Measurements from ENCODE around the gene BLTP3A. TPM values are rescaled to one million over a fixed set of nuclear protein-coding genes. Genes with fewer than 3 reads are reported as not detected.
"Not testable (repeated sequence)": the region's sequence is repeated elsewhere in the genome, so short reads cannot be mapped to it uniquely, and the experiment has no call there.

Gene BLTP3A
- total RNA-seq, 1 experiment from 2014 or later = 21.8 TPM

DNA sequence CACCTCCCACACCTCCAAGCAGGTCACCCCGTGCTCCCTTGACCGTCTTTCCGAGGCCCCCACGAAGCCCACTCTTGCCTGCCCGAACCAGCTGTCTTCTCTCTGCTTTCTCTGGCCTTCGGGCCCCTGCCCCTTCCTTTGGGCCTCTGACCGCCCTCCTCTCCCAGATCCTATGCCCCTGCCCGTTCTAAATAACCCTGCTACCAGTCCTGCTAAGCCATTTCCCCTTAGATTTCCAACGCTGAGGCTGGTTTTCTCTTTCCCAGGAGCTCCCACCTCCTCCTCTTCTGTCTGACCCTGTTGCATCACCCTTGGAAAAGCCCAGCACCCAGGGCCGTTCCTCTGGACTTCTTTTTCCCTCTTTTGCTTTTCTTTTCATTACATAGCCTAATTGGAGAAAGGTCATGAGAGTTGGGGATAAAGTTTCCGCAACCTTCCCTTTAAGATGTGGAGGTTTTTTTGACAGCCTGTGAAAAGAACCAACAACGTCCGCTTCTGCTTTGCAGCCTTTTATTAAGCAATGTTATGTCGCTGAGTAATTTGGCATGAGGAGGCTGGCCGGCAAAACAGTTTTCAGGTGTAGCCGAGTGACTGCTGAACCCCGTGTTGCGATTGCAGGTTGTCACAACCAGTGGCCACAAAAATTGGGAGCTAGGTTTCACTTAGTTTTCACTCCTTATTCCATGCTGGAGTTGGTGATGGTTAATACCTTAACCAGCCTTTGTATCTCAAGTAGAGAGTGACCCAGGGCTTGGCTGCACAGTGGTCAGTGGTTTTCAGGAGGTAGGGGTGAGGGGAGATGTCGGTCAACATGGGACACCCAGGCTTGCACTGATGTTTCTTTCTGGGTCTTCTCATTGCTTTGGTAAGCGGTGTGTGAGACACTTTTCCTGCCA lies 970 bp downstream of the BLTP3A start:
- no peak for DNase-seq (ENCODE audit: extremely low read depth, low read depth)

DNA sequence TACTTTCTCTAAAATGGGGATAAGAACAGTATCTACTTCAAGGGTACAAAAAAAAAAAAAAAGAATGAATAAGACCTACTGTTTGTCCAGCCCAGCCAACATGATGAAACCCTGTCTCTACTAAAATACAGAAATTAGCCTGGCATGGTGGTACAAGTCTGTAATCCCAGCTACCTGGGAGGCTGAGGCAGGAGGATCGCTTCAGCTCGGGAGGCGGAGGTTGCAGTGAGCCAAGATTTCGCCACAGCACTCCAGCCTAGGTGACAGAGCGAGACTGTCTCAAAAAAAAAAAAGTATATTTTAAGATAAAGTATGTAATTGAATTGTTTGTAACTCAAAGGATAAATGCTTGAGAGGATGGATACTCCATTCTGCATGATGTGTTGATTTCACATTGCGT lies 2.0 kb downstream of the BLTP3A start:
- DNase-seq (ENCODE audit: extremely low read depth, low read depth) = no peak

DNA sequence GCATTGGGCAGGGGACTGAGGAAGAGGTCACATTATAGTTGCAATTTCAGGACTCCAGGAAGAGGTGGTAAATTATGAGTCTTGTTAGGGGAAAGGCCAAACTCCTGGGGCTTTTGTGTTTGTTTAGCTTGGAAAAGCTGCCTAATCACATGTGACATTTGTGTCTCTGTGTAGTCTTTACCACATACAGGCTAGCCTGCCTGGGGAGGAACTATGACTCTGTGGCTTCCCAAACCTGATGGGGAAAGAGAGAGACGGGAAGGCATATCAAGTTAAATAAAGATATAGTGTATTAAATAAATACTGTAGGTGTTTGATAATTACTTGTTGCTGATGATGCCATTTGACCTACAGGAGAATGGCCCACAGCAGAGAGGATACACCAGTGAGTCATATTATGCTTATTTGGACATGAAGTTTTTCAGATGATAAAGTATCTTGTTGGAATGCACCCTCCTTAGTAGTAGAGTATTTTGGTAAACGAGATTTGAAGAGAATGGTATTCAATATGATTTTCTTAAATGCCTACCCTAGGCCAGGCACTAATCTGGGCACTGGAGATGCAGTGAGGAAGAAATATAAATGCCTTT lies 4.0 kb downstream of the BLTP3A start:
- DNase-seq (ENCODE audit: extremely low read depth, low read depth) = no peak

DNA sequence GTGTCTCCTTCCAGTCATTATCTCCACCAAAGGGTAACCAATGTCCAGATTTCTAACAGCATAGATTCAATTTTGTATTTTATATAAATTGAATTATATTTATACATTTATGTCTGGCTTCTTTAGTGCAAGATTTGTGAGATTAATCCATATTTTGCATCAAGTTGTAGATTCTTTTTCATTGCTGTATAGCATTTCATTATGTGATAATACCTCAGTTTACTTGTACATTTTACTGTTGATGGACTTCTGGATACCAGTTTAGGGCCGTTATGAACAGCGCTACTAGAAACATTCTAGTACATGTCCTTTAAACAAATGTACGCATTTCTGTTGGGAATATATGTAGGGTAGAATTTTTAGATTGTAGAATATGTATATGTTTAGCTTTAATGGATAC lies 6.2 kb downstream of the BLTP3A start:
- DNase-seq (ENCODE audit: extremely low read depth, low read depth) = no peak

DNA sequence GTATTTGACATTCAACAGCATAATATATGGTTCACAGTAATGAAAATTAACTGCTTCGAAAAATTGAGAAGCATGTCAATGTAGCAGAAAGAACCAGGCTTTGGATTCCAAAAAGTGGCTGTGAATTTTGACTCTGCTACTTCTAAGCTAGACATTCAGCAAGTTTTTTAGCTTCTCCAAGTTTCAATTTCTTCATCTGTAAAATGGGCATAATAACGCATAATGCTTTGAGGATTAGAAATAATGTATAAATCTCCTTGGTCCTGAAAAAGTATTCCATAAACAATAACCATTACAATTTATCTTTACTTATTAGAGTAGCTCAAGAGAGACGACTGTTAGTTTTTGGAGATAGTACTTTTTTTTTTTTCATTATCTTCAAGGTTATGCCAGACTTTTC lies 7.7 kb downstream of the BLTP3A start:
- DNase-seq (ENCODE audit: extremely low read depth, low read depth) = no peak

DNA sequence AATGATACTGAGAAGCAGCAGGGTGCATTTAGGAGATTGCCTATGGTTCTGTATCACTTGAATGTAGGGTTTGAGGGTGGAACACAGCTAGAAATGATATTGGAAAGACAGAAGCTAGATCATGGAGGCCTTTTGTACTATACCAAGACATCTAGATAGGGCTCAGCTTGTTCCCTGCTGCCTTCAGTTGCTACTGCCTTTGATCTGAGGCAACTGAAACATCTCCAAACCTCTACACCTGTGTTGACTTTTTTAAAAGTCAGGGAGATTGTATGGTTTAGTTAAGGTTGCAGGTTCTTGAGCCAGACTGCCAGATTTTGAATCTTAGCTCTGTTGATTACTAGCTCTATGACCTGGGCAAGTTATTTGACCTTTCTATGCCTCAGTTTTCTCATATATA lies 12.7 kb downstream of the BLTP3A start:
- no peak for DNase-seq (ENCODE audit: extremely low read depth, low read depth)

DNA sequence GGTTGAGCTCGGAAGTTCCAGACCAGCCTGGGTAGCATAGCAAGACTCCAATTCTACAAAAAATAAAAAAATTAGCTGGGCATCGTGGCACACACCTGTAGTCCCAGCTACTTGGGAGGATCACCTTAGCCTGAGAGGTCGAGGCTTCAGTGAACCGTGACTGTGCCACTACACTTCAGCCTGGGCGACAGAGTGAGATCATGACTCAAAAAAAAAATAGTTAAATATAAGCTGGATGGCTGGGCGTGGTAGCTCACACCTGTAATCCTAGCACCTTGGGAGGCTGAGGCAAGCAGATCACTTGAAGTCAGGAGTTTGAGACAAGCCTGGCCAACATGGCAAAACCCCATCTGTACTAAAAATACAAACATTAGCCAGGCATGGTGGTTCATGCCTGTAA lies 13.2 kb downstream of the BLTP3A start:
- not testable (repeated sequence) for DNase-seq (ENCODE audit: extremely low read depth, low read depth)

DNA sequence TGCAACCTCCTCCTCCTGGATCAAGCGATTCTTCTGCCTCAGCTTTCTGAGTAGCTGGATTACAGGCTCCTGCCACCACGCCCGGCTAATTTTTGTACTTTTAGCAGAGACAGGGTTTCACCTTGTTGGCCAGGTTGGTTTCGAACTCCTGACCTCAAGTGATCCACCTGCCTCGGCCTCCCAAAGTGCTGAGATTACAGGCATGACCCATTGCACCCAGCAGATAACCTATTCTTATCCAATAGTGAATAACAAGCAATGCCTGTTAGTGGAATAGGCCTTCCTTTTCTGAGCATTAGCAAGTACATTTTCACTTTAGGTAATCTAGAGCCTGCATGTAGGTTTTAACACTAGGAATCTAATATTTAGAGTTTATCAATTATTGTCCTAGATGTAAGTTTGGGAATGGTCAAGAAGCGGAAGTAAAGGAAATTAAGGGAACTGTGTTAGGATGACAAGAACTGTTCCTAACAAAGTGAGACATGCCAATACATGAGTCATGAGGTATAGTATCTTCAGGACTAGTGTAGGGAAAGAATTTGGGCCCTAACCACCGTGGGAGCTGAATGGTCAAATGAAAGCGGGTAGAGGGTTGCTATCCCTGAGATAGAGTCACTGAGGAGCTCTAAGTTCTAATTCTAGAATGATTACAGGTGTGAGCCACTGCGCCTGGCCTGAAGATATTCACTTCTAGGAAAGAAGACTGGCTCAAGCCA lies 15.0 kb downstream of the BLTP3A start:
- no peak for DNase-seq (ENCODE audit: extremely low read depth, low read depth)

DNA sequence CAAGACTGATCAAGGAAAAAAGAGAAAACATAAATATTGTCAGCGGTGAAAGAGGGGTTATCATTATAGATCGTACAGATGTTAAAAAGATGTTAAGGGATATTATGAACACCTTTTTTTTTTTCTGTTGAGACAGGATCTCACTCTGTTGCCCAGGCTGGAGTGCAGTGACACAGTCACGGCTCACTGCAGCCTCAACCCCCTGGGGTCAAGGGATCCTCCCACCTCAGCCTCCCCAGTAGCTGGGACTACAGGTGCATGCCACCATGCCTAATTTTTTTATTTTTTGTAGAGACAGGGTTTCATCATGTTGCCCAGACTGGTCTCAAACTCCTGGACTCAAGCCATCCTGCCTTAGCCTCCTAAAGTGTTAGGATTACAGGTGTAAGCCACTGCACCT lies 16.6 kb downstream of the BLTP3A start:
- DNase-seq (ENCODE audit: extremely low read depth, low read depth) = not testable (repeated sequence)

DNA sequence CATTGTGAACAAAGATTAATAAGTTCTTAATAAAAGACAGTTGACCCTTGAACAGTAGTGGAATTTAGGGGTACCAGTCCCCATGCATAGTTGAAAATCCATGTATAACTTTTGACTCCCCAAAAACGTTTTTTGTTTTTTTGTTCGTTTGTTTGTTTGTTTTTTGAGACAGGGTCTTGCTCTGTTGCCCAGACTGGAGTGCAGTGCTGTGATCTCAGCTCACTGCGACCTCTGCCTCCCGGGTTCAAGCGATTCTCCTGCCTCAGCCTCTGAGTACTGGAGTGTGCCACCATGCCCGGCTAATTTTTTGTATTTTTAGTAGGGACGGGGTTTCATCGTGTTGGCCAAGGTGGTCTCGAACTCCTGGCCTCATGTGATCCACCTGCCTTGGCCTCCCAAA lies 17.5 kb downstream of the BLTP3A start:
- DNase-seq (ENCODE audit: extremely low read depth, low read depth) = not testable (repeated sequence)

DNA sequence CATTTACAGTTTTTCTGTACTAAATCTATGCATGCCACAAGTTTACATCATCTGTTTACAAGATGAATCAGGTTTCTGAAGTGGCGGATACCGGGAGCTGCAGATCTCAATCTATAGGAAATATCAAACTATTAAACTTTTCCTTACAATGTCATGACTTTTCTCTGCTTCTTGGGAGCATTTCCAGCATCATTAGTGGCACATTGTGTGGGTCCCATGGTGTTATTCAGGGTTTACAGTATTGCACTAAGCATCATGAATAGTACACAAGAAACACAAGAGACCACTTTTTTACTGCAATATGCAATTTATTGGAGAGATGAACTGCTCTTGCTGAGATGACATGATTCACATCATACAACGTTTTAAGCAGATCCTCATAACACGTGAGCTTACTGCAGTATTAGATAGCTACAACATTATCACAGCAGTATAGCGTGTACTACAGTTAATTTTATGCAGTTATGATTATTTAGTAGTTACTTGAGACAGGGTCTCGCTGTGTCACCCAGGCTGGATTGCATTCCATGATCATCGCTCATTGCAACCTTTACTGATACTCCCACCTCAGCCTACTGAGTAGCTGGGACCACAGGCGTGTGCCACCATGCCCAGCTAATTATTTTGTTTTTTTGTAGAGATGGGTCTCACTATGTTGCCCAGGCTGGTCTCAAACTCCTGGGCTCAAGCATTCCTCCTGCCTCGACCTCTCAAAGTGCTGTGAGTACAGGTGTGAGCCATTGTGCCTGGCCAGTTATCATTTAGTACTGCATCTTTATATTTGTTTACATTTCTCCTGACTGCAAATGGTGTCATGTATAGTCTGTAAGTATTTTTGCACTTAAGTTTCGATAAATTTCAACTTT lies 18.4 kb downstream of the BLTP3A start:
- DNase-seq (ENCODE audit: extremely low read depth, low read depth) = no peak

DNA sequence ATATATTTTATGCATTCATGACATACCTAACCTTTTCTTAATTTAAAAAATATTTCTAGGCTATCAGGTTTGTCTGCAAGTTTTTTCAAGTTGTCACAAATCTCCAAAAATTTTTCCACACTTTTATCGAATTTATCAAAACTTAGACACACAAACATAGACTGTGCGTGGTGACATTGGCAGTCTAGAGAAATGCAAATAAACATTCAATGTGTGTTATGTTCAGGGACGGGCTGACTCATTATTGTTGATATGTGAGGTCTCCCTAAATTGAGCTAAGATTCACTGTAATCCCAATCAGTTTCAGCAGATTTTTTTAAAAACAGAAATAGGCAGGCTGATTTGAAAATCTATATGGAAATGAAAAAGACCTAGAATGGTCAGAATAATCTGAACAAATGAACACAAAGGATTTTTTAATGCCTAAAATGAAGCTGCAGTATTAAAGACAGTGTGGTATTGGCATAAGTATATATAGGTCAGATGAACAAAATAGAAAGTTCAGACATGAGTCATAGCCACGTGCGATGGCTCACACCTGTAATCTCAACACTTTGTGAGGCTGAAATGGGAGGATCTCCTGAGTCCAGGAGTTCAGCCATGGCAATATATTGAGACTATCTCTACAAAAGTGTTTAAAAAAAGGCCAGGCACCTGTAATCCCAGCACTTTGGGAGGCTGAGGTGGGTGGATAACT lies 19.2 kb downstream of the BLTP3A start:
- no peak for DNase-seq (ENCODE audit: extremely low read depth, low read depth)

DNA sequence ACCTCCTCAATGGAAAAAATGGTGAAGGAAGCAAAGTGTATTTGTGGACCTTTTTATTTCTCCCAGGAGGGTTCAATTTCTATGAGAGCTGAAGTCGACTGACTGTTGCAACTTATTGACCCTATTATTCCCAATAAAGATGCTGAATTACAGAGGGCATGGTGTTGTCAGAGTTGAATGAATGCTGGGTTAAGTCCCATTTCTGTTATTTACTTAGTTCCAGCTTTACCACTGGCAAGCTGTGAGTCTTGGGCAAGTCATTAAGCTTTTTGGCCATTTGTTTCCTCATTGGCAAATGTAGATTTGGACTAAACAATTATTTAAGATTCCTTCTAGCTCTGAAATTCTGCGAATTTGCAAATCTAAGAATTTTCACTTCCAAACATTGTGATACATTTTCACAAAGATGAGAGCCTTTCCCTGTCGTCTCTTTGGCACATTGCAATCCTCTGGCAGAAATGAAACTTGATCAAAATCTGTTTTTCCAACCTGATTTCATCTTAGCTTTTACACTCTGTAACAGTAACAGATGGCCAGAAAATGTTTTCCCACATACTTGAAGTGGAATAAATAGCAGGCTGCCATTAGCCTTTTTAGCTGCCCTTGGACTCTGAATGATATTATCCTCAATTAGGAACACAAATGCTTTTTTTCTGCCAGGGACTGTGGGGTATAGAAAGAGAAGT lies 21.3 kb downstream of the BLTP3A start:
- no peak for DNase-seq (ENCODE audit: extremely low read depth, low read depth)

DNA sequence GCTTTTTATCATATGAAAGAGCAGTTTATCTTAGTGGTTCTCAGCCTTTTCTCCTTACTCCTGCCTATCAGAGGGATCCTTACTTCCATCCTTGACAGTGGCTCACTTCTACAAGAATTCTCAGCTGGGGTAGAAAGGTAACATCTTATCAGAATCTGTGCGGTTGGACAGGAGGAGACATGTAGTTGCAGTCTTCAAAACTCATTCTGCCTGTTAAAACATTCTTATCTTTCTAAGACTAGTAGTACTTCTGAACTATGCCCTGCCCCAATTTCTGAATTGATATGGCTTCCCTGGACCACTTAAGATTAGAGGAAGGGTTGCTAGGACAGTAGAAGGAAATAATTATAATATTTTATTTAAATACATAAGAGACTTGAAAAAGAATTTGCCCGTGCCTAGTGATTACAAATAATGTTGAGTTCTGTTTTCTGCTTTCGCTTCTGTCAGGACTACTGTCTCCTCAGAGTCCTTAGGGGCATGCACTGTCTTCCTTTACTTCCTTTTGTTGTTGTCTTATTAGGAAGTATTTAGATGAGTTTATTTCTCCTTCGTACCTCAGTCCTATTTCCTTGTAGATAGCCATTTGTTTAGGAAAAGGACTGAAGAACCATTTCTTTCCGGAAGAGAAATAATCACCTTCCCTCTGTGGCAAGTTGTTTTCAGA lies 24.9 kb downstream of the BLTP3A start:
- no peak for DNase-seq (ENCODE audit: extremely low read depth, low read depth)

DNA sequence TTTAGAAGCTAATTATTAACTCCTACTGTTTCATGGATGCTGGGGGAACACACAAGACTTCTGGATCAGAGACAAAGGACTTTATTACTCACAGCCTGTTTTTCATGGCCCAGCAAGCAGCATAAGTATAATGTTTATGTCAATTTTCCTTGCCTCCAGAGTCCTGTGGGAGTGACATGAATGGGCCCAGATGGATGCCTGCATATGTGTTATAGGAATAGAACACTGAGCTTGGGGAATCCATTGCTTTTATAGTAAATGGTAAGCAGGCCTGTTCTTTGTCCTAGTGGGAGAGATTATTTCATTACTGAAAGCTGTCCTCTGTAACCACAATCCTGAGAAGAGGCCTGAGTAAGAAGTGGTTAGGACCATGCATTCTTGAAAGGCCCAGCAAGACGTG lies 25.6 kb downstream of the BLTP3A start:
- DNase-seq (ENCODE audit: extremely low read depth, low read depth) = no peak

DNA sequence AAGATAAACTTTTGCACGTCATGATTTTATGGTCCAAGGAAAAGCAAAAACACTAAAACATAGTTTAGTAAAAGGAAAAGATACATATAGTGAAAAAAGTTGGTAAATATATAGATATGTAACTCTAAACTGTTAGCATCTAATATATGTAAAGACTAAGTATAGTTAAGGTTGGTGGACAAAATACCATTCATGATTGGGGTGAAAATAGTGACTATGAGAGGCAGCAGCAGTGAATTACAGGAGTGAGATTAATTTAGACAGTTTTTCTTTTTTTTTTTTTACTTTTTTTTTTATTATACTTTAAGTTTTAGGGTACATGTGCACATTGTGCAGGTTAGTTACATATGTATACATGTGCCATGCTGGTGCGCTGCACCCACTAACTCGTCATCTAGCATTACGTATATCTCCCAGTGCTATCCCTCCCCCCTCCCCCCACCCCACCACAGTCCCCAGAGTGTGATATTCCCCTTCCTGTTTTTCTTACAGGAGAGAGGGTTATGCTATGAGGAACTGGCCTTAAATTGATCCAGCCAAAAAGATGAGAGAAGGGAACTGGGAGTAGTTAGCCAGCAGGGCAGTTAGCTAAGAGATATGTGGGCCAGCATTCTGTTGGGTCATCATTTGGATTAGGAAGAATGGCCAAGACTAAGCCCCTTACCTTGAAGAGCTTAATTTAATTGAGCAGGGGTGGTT lies 27.1 kb downstream of the BLTP3A start:
- not testable (repeated sequence) for DNase-seq (ENCODE audit: extremely low read depth, low read depth)

DNA sequence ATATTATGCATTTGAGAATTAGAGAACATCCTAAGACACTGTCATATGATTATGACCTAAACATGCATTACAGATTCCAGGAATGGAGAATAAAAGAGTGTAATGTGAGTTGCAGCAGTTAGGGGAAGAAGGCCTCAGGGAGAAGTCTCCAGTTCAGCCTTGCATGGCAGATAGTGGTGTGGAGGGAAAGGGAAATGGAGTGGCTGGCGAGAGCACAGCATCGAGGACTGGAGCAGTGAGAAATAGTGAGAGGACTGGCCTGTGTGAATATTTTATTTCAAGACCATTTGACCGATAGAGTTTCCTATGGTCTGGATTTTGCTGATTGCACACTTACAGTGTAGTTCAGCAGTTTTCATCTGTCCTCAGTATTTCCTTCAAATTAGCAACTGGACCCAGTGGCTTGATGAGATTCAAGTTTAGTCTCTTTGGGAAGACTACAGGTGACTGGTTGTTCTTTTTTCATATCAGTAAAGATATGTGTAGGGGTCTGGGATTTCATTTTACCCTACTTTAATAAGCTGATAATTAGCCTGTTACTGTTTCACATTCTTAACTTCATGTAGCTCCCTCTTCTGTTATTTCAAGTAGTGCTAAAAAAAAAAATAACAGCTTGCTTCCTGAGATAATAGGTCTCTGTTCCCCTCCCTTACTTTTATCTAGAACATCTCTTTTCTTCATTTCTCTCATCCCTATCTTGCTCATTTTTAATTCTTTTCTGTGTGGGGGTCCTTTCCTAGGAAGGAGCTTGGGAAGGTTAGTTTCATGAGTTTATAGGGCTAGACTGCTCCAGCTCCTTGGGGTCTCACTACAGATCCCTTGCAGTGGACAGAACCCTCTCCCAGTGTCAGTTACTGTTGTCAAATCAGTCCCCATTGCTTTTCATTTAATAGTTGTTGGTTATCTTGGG lies 27.9 kb downstream of the BLTP3A start:
- no peak for DNase-seq (ENCODE audit: extremely low read depth, low read depth)

Data from NCI-H460 (cell line).